AG04450 (cell line): ENCODE measurements around the gene SOX30. TPM values are rescaled to one million over a fixed set of nuclear protein-coding genes. Genes with fewer than 3 reads are reported as not detected.

Experiments used
- CTCF ChIA-PET: fragments of 300-600, 350-600 bp; formaldehyde crosslinking; extraction: SDS; loops from one replicate; lab custom pipeline; 2022; ENCODE audit warnings: antibody characterized with exemption, inconsistent platforms; lab: Charles Lee
- POLR2A ChIA-PET: fragments of 350-600 bp; formaldehyde crosslinking; extraction: SDS; loops from one replicate; lab custom pipeline; 2021; ENCODE audit warnings: antibody characterized with exemption, inconsistent platforms; lab: Yijun Ruan, JAX
- DNase-seq: peaks from one replicate; pipeline ENCODE4 v3.0.0-alpha.2; 2011; ENCODE audit warnings: low read depth, low spot score
- H3K27ac ChIP-seq: one replicate; pipeline ENCODE4 v1.5.1; 2012; ENCODE audit warnings: low read depth, low read length, control low read depth
- H3K27me3 ChIP-seq: one replicate; pipeline ENCODE4 v1.6.0; 2012; ENCODE audit warnings: low read length; ENCODE audit not compliant: control insufficient read depth, insufficient read depth
- H3K4me3 ChIP-seq: 2 replicates; pipeline ENCODE4 v1.5.1; 2011; ENCODE audit warnings: mild to moderate bottlenecking, low read depth, low read length, control low read depth
- H3K9me3 ChIP-seq: 2 replicates; pipeline ENCODE4 v1.5.1; 2012; ENCODE audit warnings: low read length; ENCODE audit not compliant: control insufficient read depth, insufficient read depth
- CTCF ChIP-seq: IDR thresholded peaks from 2 replicates; pipeline ENCODE4 v1.5.1; 2011; ENCODE audit warnings: low read depth, low read length, control low read depth, inconsistent platforms
- polyA plus RNA-seq: library from polyadenylated mRNA; depleted of rRNA; stranded (reverse); fragments of >200 nt; gene quantifications from 2 replicates; pipeline ENCODE4 v1.2.3, GENCODE V29; 2011

The SOX30 gene
- polyA plus RNA-seq, 1 experiment = 0.05 TPM

DNA sequence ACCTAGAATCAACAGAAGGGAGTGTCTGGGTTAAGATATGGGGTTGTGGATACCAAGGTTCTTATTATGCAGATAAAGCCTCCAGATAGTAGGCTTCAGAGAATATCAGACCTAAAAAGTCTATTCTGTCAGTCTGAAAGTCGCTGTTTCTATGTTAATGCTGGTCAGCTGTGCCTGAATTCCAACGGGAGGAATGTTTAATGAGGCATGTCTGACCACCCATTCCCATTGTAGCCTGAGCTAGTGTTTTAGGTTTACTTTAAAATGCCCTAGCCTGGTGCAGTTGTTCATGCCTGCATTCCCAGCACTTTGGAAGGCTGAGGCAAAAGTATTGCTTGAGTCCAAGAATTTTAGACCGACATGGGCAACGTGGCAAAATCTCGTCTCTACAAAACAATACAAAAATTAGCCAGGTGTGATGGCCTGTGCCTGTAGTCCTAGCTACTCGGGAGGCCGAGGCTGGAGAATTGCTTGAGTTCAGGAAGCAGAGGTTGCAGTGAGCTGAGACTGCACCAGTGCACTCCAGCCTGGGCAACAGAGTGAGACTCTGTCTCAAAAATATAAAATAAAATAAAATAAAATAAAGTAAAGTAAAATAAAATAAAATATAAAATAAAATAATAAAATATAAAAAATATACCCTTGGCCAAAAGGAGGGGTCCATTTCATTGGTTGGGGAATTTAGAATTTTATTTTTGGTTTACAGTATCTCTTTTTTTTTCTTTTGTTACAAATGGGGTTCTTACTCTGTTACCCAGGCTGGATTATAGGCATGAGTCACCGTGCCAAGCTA, 7.8 kb upstream of the SOX30 start:
- no peak overlapping the region for H3K4me3 ChIP-seq
- no peak for DNase-seq
- TF ChIP-seq CTCF = no peak
- H3K27ac ChIP-seq = no peak overlapping the region
- H3K27me3 ChIP-seq = no peaks in the 10 kb centered on the region
- no peaks in the 10 kb centered on the region; the same call in 1 of the 2 replicates for H3K9me3 ChIP-seq
- CTCF ChIA-PET = no interaction called here
- POLR2A ChIA-PET = no interaction called here

- TF ChIP-seq CTCF = no peak
- ChIA-PET CTCF (no interaction called here), POLR2A (no interaction called here)
- no peak for DNase-seq
- Histone ChIP-seq H3K27me3 (no peaks in the 10 kb centered on the region), H3K9me3 (no peaks in the 10 kb centered on the region; the same call in 1 of the 2 replicates), H3K4me3 (no peak overlapping the region), H3K27ac (no peak overlapping the region)
Measured at GRCh38 chr5:157658893-157659292, 6.7 kb upstream of the SOX30 start.

GRCh38 chr5:157657516-157657915, 5.3 kb upstream of the SOX30 start:
- H3K27me3 ChIP-seq = no peaks in the 10 kb centered on the region
- no peaks in the 10 kb centered on the region; the same call in 1 of the 2 replicates for H3K9me3 ChIP-seq
- no peak overlapping the region for H3K27ac ChIP-seq
- ChIA-PET POLR2A (no interaction called here), CTCF (no interaction called here)
- no peak for DNase-seq
- H3K4me3 ChIP-seq = no peak overlapping the region
- no peak for TF ChIP-seq CTCF

DNA sequence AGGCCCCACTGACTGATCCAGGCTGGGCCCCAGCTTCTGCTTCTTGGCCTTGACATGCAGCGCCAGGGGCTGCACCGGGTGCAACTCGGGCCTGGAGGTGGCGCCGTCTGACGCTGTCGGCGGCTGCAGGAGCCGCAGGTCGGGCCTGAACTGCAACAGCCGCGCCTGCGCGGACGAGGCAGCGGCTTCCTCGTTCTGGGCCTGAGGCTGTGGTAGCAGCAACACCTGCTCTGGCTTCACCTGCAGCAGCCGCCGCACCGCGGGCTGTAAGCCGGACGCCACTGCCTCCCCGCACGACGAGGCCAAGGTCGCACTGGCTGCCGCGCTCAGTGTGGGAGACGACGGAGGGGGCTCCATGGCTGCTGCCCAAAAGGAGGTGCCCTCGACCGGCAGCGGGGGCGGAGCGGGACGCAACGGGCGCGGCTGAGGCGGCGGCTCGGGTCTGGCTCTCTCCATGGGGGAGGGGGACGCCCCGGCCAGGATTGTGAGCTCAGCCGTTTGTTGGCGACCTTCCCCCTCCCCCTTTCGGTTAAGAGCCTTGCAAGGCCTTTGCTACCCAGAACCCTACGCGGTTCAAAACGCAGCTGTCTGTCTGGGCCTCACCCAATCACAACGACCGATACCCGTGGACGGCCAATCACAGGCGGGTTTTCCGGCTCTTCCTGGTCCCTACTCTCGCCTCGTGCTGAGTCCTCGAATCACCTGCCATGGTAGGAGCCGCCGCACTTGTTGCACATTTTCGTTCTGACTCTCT, 438 bp downstream of the SOX30 start:
- Histone ChIP-seq H3K27me3 (no peaks in the 10 kb centered on the region), H3K27ac (no peak overlapping the region), H3K4me3 (peak overlapping the region; percentile 33; the same call in 1 of the 2 replicates), H3K9me3 (peaks cover 16% of the 10 kb centered on the region)
- peak; percentile 18; the same call in 1 of the 2 replicates for TF ChIP-seq CTCF
- ChIA-PET CTCF (no interaction called here), POLR2A (no interaction called here)
- no peak for DNase-seq
